Right lobe of liver (tissue), 4 donors: ENCODE measurements around the gene TOMM34.

Source experiments
- CTCF ChIP-seq, 4 donors: fragments of 200-600 bp in 3 of 4; fragments of 450-650 bp in 1 of 4; IDR thresholded peaks; one replicate each; pipeline versions ENCODE4 v1.5.1 to v1.8.0; 2016 to 2022; ENCODE audit warnings: antibody characterized with exemption in 4 of 4, mild to moderate bottlenecking in 2 of 4
- POLR2A ChIP-seq: fragments of 450-650 bp; IDR thresholded peaks from one replicate; pipeline ENCODE4 v1.6.1; 2017; ENCODE audit warnings: antibody characterized with exemption, mild to moderate bottlenecking
- donor health status: DM: no; HTN: no; CAD: no.
- donor health status: DM: no; HTN: no; CAD: no.
- donor health status: DM: no; HTN: yes; CAD: no.

GRCh38 chr20:44981736-44982406, 21.7 kb upstream of the TOMM34 start:
- TF ChIP-seq CTCF (IDR thresholded peaks at IDR 0.05) (no peak), POLR2A (no peak)
